Peyer's patch (tissue), 4 donors: Measurements from ENCODE around the gene CMTM1.

Experiments used
- CTCF ChIP-seq, 6 experiments: fragments of 450-650 bp in 4 of 6; fragments of 200-600 bp in 2 of 6; sonication (generic) in 1 of 6; IDR thresholded peaks; one replicate each; pipeline ENCODE4 v1.5.1; 2017 to 2019; ENCODE audit warnings: antibody characterized with exemption in 6 of 6, mild to moderate bottlenecking in 3 of 6, moderate library complexity in 1 of 6
- POLR2A ChIP-seq, 2 donors: fragments of 450-650 bp; IDR thresholded peaks; one replicate each; pipeline ENCODE4 v1.5.1; 2017; ENCODE audit warnings: antibody characterized with exemption in 2 of 2, mild to moderate bottlenecking in 2 of 2, moderate library complexity in 2 of 2

- TF ChIP-seq POLR2A (IDR thresholded peaks at IDR 0.05) (no peak), CTCF (IDR thresholded peaks at IDR 0.05) (no peak)
Measured at GRCh38 chr16:66522816-66523590, 43.2 kb upstream of the CMTM1 start.
